CD4-positive, alpha-beta T cell treated with Interleukin-12 subunit alpha and Interleukin-12 subunit beta, for 1 hour (primary cell): ENCODE results near the gene SNAP29.
A peak's percentile ranks its signal among the peaks of the same experiment; 100 is the strongest.
"Not testable (repeated sequence)": the region's sequence is repeated elsewhere in the genome, so short reads cannot be mapped to it uniquely, and the experiment has no call there.

Experiments
- DNase-seq: peaks from one replicate; pipeline ENCODE4 v3.0.0-alpha.2; 2020

SNAP29 gene

GRCh38 chr22:20867179-20868024 lies 8.6 kb downstream of the SNAP29 start:
- no peak for DNase-seq

GRCh38 chr22:20868025-20868962 lies 9.5 kb downstream of the SNAP29 start:
- no peak for DNase-seq

- DNase-seq = no peak
Observed at GRCh38 chr22:20869234-20869633, 10.4 kb downstream of the SNAP29 start.

GRCh38 chr22:20873214-20873613 lies 14.4 kb downstream of the SNAP29 start:
- no peak for DNase-seq

- no peak for DNase-seq
Observed at GRCh38 chr22:20875296-20875695, 16.5 kb downstream of the SNAP29 start.

GRCh38 chr22:20877715-20878114 lies 18.9 kb downstream of the SNAP29 start:
- DNase-seq = no peak

GRCh38 chr22:20881231-20881630 lies 22.4 kb downstream of the SNAP29 start:
- no peak for DNase-seq

GRCh38 chr22:20881869-20882815 lies 23.3 kb downstream of the SNAP29 start:
- DNase-seq = no peak

GRCh38 chr22:20882855-20883254 lies 24.0 kb downstream of the SNAP29 start:
- no peak for DNase-seq

GRCh38 chr22:20884454-20884853 lies 25.6 kb downstream of the SNAP29 start:
- no peak for DNase-seq

- no peak for DNase-seq
Observed at GRCh38 chr22:20885017-20885556, 26.3 kb downstream of the SNAP29 start.

GRCh38 chr22:20885557-20886323 lies 26.9 kb downstream of the SNAP29 start:
- DNase-seq = peak; percentile 42

- no peak for DNase-seq
Observed at GRCh38 chr22:20887375-20887774, 28.6 kb downstream of the SNAP29 start.

GRCh38 chr22:20889025-20889704 lies 30.4 kb downstream of the SNAP29 start:
- DNase-seq = no peak

- no peak for DNase-seq
Observed at GRCh38 chr22:20889904-20890540, 31.2 kb downstream of the SNAP29 start.

GRCh38 chr22:20890975-20891374 lies 32.2 kb downstream of the SNAP29 start:
- DNase-seq = no peak

- DNase-seq = not testable (repeated sequence)
Observed at GRCh38 chr22:20897737-20898136, 38.9 kb downstream of the SNAP29 start.

GRCh38 chr22:20899827-20900423 lies 41.1 kb downstream of the SNAP29 start:
- DNase-seq = no peak

- DNase-seq = not testable (repeated sequence)
Observed at GRCh38 chr22:20901093-20902033, 42.6 kb downstream of the SNAP29 start.
